H1 (cell line): ENCODE results near the gene HOXD10. TPM values are rescaled to one million over a fixed set of nuclear protein-coding genes. Genes with fewer than 3 reads are reported as not detected.

Experiments used
- CTCF ChIA-PET: fragments of 300-600 bp; sonication (Branson Sonifier 250); formaldehyde crosslinking; loops from one replicate; lab custom pipeline; 2021; ENCODE audit not compliant: partially characterized antibody; lab: Charles Lee
- POLR2A ChIA-PET: fragments of 300-600 bp; sonication (Branson Sonifier 250); formaldehyde crosslinking; loops from one replicate; lab custom pipeline; 2021; ENCODE audit warnings: inconsistent platforms; ENCODE audit not compliant: partially characterized antibody; lab: Charles Lee
- DNase-seq, 2 experiments: peaks; one replicate each; pipeline versions ENCODE4 v3.0.0 to v3.0.0-alpha.2; 2010 to 2022; ENCODE audit warnings: low spot score in 2 of 2, low read depth in 1 of 2, mixed read lengths in 1 of 2
- FAIRE-seq: peaks from 2 replicates; lab custom pipeline; 2011; peaks lifted over from hg19 to GRCh38; lab: Jason Lieb, UNC
- H2AFZ ChIP-seq: 2 replicates; pipeline ENCODE4 v1.8.1; 2012; ENCODE audit warnings: low read length, inconsistent platforms
- H2AK5ac ChIP-seq: 2 replicates; pipeline ENCODE4 v1.6.1; 2013; ENCODE audit warnings: low read depth, low read length
- H2BK120ac ChIP-seq: replicated peaks from 2 replicates; pipeline ENCODE3; 2013; ENCODE audit warnings: low read depth, low read length, inconsistent platforms
- H2BK12ac ChIP-seq: 2 replicates; pipeline ENCODE4 v1.6.1; 2013; ENCODE audit warnings: low read depth, low read length
- H2BK15ac ChIP-seq: 2 replicates; pipeline ENCODE4 v1.6.1; 2013; ENCODE audit warnings: low read length
- H2BK20ac ChIP-seq: 2 replicates; pipeline ENCODE4 v1.6.1; 2013; ENCODE audit warnings: low read length
- H2BK5ac ChIP-seq: 2 replicates; pipeline ENCODE4 v1.6.1; 2013; ENCODE audit warnings: low read depth, low read length
- H3K14ac ChIP-seq: 2 replicates; pipeline ENCODE4 v1.6.1; 2013; ENCODE audit warnings: inconsistent platforms; ENCODE audit not compliant: insufficient read length
- H3K18ac ChIP-seq: 2 replicates; pipeline ENCODE4 v1.6.1; 2013; ENCODE audit warnings: low read length; ENCODE audit errors: extremely low read depth
- H3K23ac ChIP-seq: 2 replicates; pipeline ENCODE4 v1.6.1; 2013; ENCODE audit warnings: inconsistent platforms; ENCODE audit not compliant: insufficient read length
- H3K23me2 ChIP-seq: 2 replicates; pipeline ENCODE4 v1.6.1; 2013; ENCODE audit warnings: low read depth, low read length
- H3K27ac ChIP-seq: 2 replicates; pipeline ENCODE4 v1.6.1; 2011; ENCODE audit warnings: low read depth, low read length, inconsistent platforms
- H3K27me3 ChIP-seq, 4 experiments: replicated peaks in 1 of 4; 1 replicate in 1 of 4; 2 replicates in 3 of 4; pipeline versions ENCODE4 v1.6.1 to v1.8.1; 2011 to 2013; ENCODE audit warnings: low read length in 3 of 4, mild to moderate bottlenecking in 3 of 4, inconsistent platforms in 2 of 4, mixed read lengths in 2 of 4, moderate library complexity in 1 of 4; ENCODE audit not compliant: control insufficient read depth in 3 of 4, insufficient read depth in 3 of 4; ENCODE audit errors: extremely low read depth in 1 of 4
- H3K36me3 ChIP-seq, 4 experiments: 2 replicates each; pipeline versions ENCODE4 v1.6.1 to v1.8.1; 2011 to 2013; ENCODE audit warnings: mild to moderate bottlenecking in 4 of 4, low read length in 3 of 4, moderate library complexity in 2 of 4, control low read depth in 1 of 4, inconsistent platforms in 1 of 4; ENCODE audit not compliant: insufficient read depth in 4 of 4, control insufficient read depth in 2 of 4
- H3K4ac ChIP-seq: replicated peaks from 2 replicates; pipeline ENCODE3; 2013; ENCODE audit warnings: low read length, low read depth, mixed read lengths, inconsistent platforms; ENCODE audit not compliant: insufficient read length
- H3K4me1 ChIP-seq, 4 experiments: replicated peaks in 1 of 4; 1 replicate in 1 of 4; 2 replicates in 3 of 4; pipeline versions ENCODE4 v1.6.1 to v1.8.1; 2011 to 2013; ENCODE audit warnings: low read length in 3 of 4, inconsistent platforms in 2 of 4, mixed read lengths in 1 of 4; ENCODE audit not compliant: insufficient read depth in 4 of 4, control insufficient read depth in 3 of 4
- H3K4me2 ChIP-seq, 2 experiments: 2 replicates each; pipeline versions ENCODE4 v1.6.1 to v1.8.1; 2011 to 2013; ENCODE audit warnings: low read depth in 2 of 2, low read length in 2 of 2, control low read depth in 1 of 2, inconsistent platforms in 1 of 2, mild to moderate bottlenecking in 1 of 2; ENCODE audit not compliant: insufficient read depth in 1 of 2
- H3K4me3 ChIP-seq, 4 experiments: fragments of 200-600, 300-600 bp in 1 of 4; sonication (generic), shearing (Covaris generic), sonication (Bioruptor Twin) in 1 of 4; 2 replicates each; pipeline versions ENCODE4 v1.5.1 to v1.8.1; 2011 to 2016; ENCODE audit warnings: low read length in 4 of 4, low read depth in 3 of 4, control low read depth in 2 of 4, inconsistent platforms in 2 of 4, mild to moderate bottlenecking in 2 of 4, mixed read lengths in 1 of 4, moderate library complexity in 1 of 4; ENCODE audit not compliant: insufficient read depth in 2 of 4; ENCODE audit errors: extremely low read depth in 1 of 4
- H3K56ac ChIP-seq: replicated peaks from 2 replicates; pipeline ENCODE3; 2013; ENCODE audit warnings: low read depth, mild to moderate bottlenecking, mixed read lengths, low read length, inconsistent platforms; ENCODE audit not compliant: insufficient read length
- H3K79me1 ChIP-seq: 2 replicates; pipeline ENCODE4 v1.6.1; 2013; ENCODE audit warnings: low read depth, low read length, control low read depth
- H3K79me2 ChIP-seq, 2 experiments: 2 replicates each; pipeline versions ENCODE4 v1.6.1 to v1.8.1; 2012 to 2013; ENCODE audit warnings: low read length in 2 of 2, mild to moderate bottlenecking in 2 of 2, inconsistent platforms in 1 of 2; ENCODE audit not compliant: insufficient read depth in 2 of 2, control insufficient read depth in 1 of 2
- H3K9ac ChIP-seq, 4 experiments: replicated peaks in 1 of 4; 1 replicate in 1 of 4; 2 replicates in 3 of 4; pipeline versions ENCODE4 v1.6.1 to v1.8.1; 2011 to 2013; ENCODE audit warnings: low read depth in 3 of 4, low read length in 3 of 4, control low read depth in 2 of 4, mild to moderate bottlenecking in 2 of 4, moderate library complexity in 2 of 4, inconsistent platforms in 1 of 4; ENCODE audit errors: extremely low read depth in 1 of 4
- H3K9me3 ChIP-seq, 2 experiments: 2 replicates each; pipeline versions ENCODE4 v1.6.1 to v1.8.1; 2012 to 2013; ENCODE audit warnings: mild to moderate bottlenecking in 2 of 2, moderate library complexity in 2 of 2, control low read depth in 1 of 2, inconsistent platforms in 1 of 2, low read depth in 1 of 2, low read length in 1 of 2, mixed read lengths in 1 of 2; ENCODE audit not compliant: insufficient read depth in 2 of 2
- H4K20me1 ChIP-seq, 2 experiments: replicated peaks in 1 of 2; 2 replicates each; pipeline versions ENCODE3 to v1.8.1; 2011 to 2013; ENCODE audit warnings: inconsistent platforms in 2 of 2, low read length in 2 of 2, mild to moderate bottlenecking in 1 of 2; ENCODE audit not compliant: insufficient read depth in 2 of 2, control insufficient read depth in 1 of 2
- H4K5ac ChIP-seq: 2 replicates; pipeline ENCODE4 v1.6.1; 2013; ENCODE audit warnings: low read length, low read depth, mixed read lengths, inconsistent platforms; ENCODE audit not compliant: insufficient read length
- H4K8ac ChIP-seq: 2 replicates; pipeline ENCODE4 v1.8.0; 2013; ENCODE audit warnings: mild to moderate bottlenecking, moderate library complexity, low read length, inconsistent platforms; ENCODE audit not compliant: insufficient read depth; ENCODE audit errors: extremely low read depth
- H4K91ac ChIP-seq: replicated peaks from 2 replicates; pipeline ENCODE3; 2013; ENCODE audit warnings: low read length, mixed read lengths, inconsistent platforms; ENCODE audit not compliant: insufficient read length
- CBX8 ChIP-seq: fragments of 300-800, 300-1000 bp; sonication (generic); IDR thresholded peaks from 2 replicates; pipeline ENCODE4 v1.7.1; 2016; ENCODE audit warnings: low read depth, low read length, borderline replicate concordance
- EZH2 ChIP-seq: fragments of 200-600 bp; sonication (generic); IDR thresholded peaks from 2 replicates; pipeline ENCODE4 v1.7.1; 2012; ENCODE audit warnings: low read depth, mild to moderate bottlenecking, moderate library complexity, low read length, inconsistent platforms; ENCODE audit not compliant: severe bottlenecking
- JUN ChIP-seq: IDR thresholded peaks from 2 replicates; pipeline ENCODE4 v1.6.1; 2011; ENCODE audit warnings: low read depth, mild to moderate bottlenecking, improper control_type of control experiment, low read length
- JUND ChIP-seq: IDR thresholded peaks from 2 replicates; pipeline ENCODE4 v1.6.1; 2011; ENCODE audit warnings: mild to moderate bottlenecking, improper control_type of control experiment, low read length
- POU5F1 ChIP-seq: IDR thresholded peaks from 2 replicates; pipeline ENCODE4 v1.6.1; 2011; ENCODE audit warnings: low read depth, mild to moderate bottlenecking, low read length, moderate library complexity
- RNF2 ChIP-seq: fragments of 200-900, 300-1000 bp; sonication (generic); IDR thresholded peaks from 2 replicates; pipeline ENCODE4 v1.7.1; 2016; ENCODE audit warnings: borderline replicate concordance, low read depth, mild to moderate bottlenecking, antibody characterized with exemption, low read length; ENCODE audit not compliant: poor library complexity, severe bottlenecking; ENCODE audit errors: missing control alignments
- SUZ12 ChIP-seq: fragments of 200-600 bp; sonication (generic); IDR thresholded peaks from 2 replicates; pipeline ENCODE4 v1.6.1; 2012; ENCODE audit warnings: mild to moderate bottlenecking, inconsistent platforms, low read length, moderate library complexity, mixed read lengths
- WGBS, 2 experiments: shearing (Covaris generic) in 1 of 2; methylation state at CpG; one replicate each; pipeline versions ENCODE4 v1.1.6 to v1.1.7; 2013 to 2015; ENCODE audit warnings: low lambda C conversion rate in 2 of 2, mixed read lengths in 2 of 2, inconsistent platforms in 1 of 2, low coverage in 1 of 2, missing lambda C conversion rate in 1 of 2; ENCODE audit not compliant: insufficient replicate concordance in 2 of 2, insufficient coverage in 1 of 2, insufficient read length in 1 of 2; ENCODE audit errors: extremely low coverage in 1 of 2, missing lambda C conversion rate in 1 of 2; 5-methylcytosine and 5-hydroxymethylcytosine counted together
- polyA plus RNA-seq, 7 experiments: library from polyadenylated mRNA; depleted of rRNA in 3 of 7; stranded (reverse) in 5 of 7; unstranded in 2 of 7; fragments of >200 nt in 5 of 7; fragments of 200-250 nt in 2 of 7; gene quantifications; 1 replicate in 5 of 7; 2 replicates in 1 of 7; 4 replicates in 1 of 7; pipeline versions ENCODE4 v1.2.1 to v1.2.3, GENCODE V29; 2011 to 2013; ENCODE audit warnings: missing spikeins in 2 of 7, mixed read lengths in 2 of 7
- total RNA-seq: library from RNA; stranded (reverse); fragmentation: NEBNext Ultra II Directional; extraction: Animal tissue kit (Norgen Biotek cat#: 25700); gene quantifications from 2 replicates; pipeline ENCODE4 v1.2.1, GENCODE V29; 2021

The HOXD10 gene
- total and polyA plus RNA-seq, 2 of the 8 experiments (the other 6 are each of a cell fraction or from before 2014, with no cell fraction given): not detected

DNA sequence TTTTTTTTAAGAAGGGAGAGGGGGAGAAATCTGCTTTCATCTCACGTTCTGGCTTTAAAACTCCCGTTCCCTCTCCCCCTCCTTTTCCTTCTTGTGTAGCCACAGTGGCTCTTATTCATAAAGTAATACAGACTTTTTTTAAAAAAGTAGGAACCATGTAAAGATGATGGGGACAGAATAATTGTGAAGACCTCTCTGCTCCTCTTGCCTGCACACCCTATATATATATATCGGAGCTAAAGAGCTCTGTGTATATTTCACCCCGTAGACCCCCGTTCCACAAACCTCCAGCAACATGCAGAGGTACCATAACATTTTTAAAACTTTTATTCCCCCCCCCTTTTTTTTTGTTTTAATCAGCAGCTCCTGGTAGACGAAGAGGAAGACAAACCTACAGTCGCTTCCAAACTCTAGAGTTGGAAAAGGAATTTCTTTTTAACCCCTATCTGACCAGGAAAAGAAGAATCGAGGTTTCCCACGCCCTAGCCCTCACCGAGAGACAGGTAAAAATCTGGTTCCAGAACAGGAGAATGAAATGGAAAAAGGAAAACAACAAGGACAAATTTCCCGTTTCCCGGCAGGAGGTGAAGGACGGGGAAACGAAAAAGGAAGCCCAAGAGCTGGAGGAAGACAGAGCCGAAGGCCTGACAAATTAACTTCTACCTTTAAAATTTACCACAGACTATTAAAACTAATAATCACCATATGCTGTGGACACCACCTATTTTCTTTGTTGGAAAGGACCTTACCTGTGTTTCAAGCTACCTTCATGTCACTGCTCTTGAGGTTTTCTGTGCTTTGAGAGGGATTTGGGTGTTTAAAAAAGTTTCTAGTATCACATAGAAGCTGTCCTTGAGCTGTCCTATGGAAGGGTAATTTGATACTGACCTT is 14.6 kb downstream of the HOXD10 start:
- H3K4me2 ChIP-seq: peak overlapping the region in 1 of 2 experiments; percentile 70; a peak in 3 of 4 replicates
- peaks cover 14 to 33% of the 10 kb centered on the region in 2 experiments for H4K20me1 ChIP-seq
- H3K23me2 ChIP-seq: peaks cover 3% of the 10 kb centered on the region; the same call in 1 of the 2 replicates
- CTCF ChIA-PET: interaction anchor here (0.6 to 4.5 kb wide), 20 partner anchors 10 to 1017 kb away, joined by 3 to 30 read pairs (median 4); partner anchors contain the start of genes HOXD10 and HOXD4
- H3K9ac ChIP-seq: no peak overlapping the region
- H3K4me1 ChIP-seq: peaks cover 3 to 11% (median 5%) of the 10 kb centered on the region in 4 experiments
- no peaks in the 10 kb centered on the region for H3K9me3 ChIP-seq
- no peak overlapping the region for H2BK120ac ChIP-seq
- H3K36me3 ChIP-seq: peaks cover 0 to 17% (median 0%) of the 10 kb centered on the region in 4 experiments; a peak in 1 of 8 replicates
- no peak overlapping the region for H2AK5ac ChIP-seq
- no peak overlapping the region for H2BK12ac ChIP-seq
- no peak overlapping the region for H3K27ac ChIP-seq
- H4K91ac ChIP-seq: no peak overlapping the region
- no peak overlapping the region for H2BK5ac ChIP-seq
- no peak overlapping the region for H2AFZ ChIP-seq
- no peak overlapping the region for H3K4ac ChIP-seq
- TF ChIP-seq EZH2 (peak; percentile 89), RNF2 (peak; percentile 91), SUZ12 (peak; percentile 28; the same call in 1 of the 2 replicates), JUND (no peak), POU5F1 (no peak), JUN (no peak), CBX8 (peak; percentile 93)
- TF ChIP-seq, all 59 proteins: peak for 4
- no peak overlapping the region for H3K18ac ChIP-seq
- no peak overlapping the region for H4K8ac ChIP-seq
- H3K79me2 ChIP-seq: no peaks in the 10 kb centered on the region
- FAIRE-seq (no peak), DNase-seq (peak in 1 of 2 experiments; percentile 40)
- H2BK15ac ChIP-seq: no peak overlapping the region
- no peak overlapping the region for H3K14ac ChIP-seq
- peak overlapping the region in 1 of 4 experiments; percentile 24; a peak in 1 of 8 replicates for H3K4me3 ChIP-seq
- peaks cover 92 to 100% (median 98%) of the 10 kb centered on the region in 4 experiments for H3K27me3 ChIP-seq
- 24% methylated on average over 13 of the region's 15 CpGs; no CpG with 5 or more reads in 1 of the 2 experiments for WGBS, 2 experiments
- H2BK20ac ChIP-seq: no peak overlapping the region
- H3K79me1 ChIP-seq: no peaks in the 10 kb centered on the region
- H4K5ac ChIP-seq: no peak overlapping the region
- H3K56ac ChIP-seq: no peak overlapping the region
- no peak overlapping the region for H3K23ac ChIP-seq
- POLR2A ChIA-PET: interaction anchor here (0.7 to 1.2 kb wide), 2 partner anchors 25 to 1856 kb away, joined by 3 to 4 read pairs; no protein-coding TSS in a partner anchor
